Measurements from ENCODE around the gene ELOVL6. TPM values are rescaled to one million over a fixed set of nuclear protein-coding genes. Genes with fewer than 3 reads are reported as not detected.

The ELOVL6 gene
- total and polyA plus RNA-seq, 9 of the 15 experiments (the other 6 are each of a cell fraction or from before 2014, with no cell fraction given), result 18.3 to 82.6 (median 46.0) TPM

- in situ Hi-C loops (cut with MboI) (loop anchor here (5.0 kb wide), 1 partner anchor 518 kb away; no protein-coding TSS in a partner anchor), intact Hi-C loops (cut with micrococcal nuclease) (loop anchor here (1.0 to 10.0 kb wide), 2 partner anchors 510 to 1636 kb away; no protein-coding TSS in a partner anchor)
- no peak overlapping the region; the same call in 1 of the 2 replicates for H3K4me2 ChIP-seq (ENCODE audit: insufficient read depth, low read length)
- no peaks in the 10 kb centered on the region for H3K79me2 ChIP-seq (ENCODE audit: control insufficient read depth, insufficient read depth, low read length)
- 3% methylated on average over 3 of the region's 3 CpGs for whole genome bisulfite sequencing (ENCODE audit: insufficient coverage, low coverage, missing lambda C conversion rate)
- H3K27me3 ChIP-seq (ENCODE audit: control insufficient read depth in 2 of 2, insufficient read depth in 2 of 2, low read length in 2 of 2), result no peaks in the 10 kb centered on the region
- H4K20me1 ChIP-seq (replicated peaks; ENCODE audit: control insufficient read depth, insufficient read depth, low read length), result no peaks in the 10 kb centered on the region
- POLR2A ChIA-PET, result interaction anchor here (0.6 to 1.1 kb wide), 2 partner anchors 134 to 362 kb away, joined by 4 to 5 read pairs; no protein-coding TSS in a partner anchor
- H3K9me1 ChIP-seq (ENCODE audit: control insufficient read depth, insufficient read depth, low read length), result no peaks in the 10 kb centered on the region
- DNase-seq (ENCODE audit: extremely low read depth in 1 of 4, low spot score in 3 of 4), result peak; percentile 42 to 76 (median 50)
- no peak overlapping the region for H3K27ac ChIP-seq (ENCODE audit: extremely low read depth, low read depth, low read length)
- no TSS peak for BruUV-seq (replicated peaks)
- peak; percentile 86 for FAIRE-seq
- no peak overlapping the region for H3K9ac ChIP-seq (ENCODE audit: insufficient read depth in 1 of 2, low read depth in 2 of 2, low read length in 2 of 2)
- CTCF ChIA-PET (ENCODE audit: low intra/inter-chr PET ratio), result interaction anchor here (0.6 to 12.8 kb wide), 5 partner anchors 85 to 516 kb away, joined by 3 to 252 read pairs (median 4); no protein-coding TSS in a partner anchor
- H3K36me3 ChIP-seq (ENCODE audit: control insufficient read depth, insufficient read depth, low read length), result no peaks in the 10 kb centered on the region
- no peaks in the 10 kb centered on the region for H3K9me3 ChIP-seq (replicated peaks; ENCODE audit: control insufficient read depth, insufficient read depth, low read depth, low read length)
- ATAC-seq, result peak; percentile 91
- H3K4me1 ChIP-seq (replicated peaks in 1 of 2; ENCODE audit: control insufficient read depth in 2 of 2, insufficient read depth in 2 of 2, low read length in 2 of 2), result no peaks in the 10 kb centered on the region; a peak in 3 of 5 replicates
- H2AFZ ChIP-seq (ENCODE audit: low read depth, low read length), result no peak overlapping the region
- no peak overlapping the region for H3K4me3 ChIP-seq
- TF ChIP-seq REST (IDR thresholded peaks at IDR 0.05; ENCODE audit: borderline replicate concordance) (peak; percentile 59; the same call in 1 of the 2 replicates), REST (CRISPR knock-in tag; IDR thresholded peaks at IDR 0.05; ENCODE audit: low read depth) (no peak), CTCF (IDR thresholded peaks at IDR 0.05 in 2 of 3, conservative IDR thresholded peaks at IDR 0.05 in 1 of 3; ENCODE audit: insufficient read depth in 2 of 3, low read depth in 1 of 3, low read length in 3 of 3) (peak; percentile 62 to 93 (median 88); a peak in 5 of 6 replicates), RAD21 (CRISPR knock-in tag; conservative IDR thresholded peaks at IDR 0.05 in 1 of 2, IDR thresholded peaks at IDR 0.05 in 1 of 2) (peak; percentile 83 to 85), RUNX1 (IDR thresholded peaks at IDR 0.05; ENCODE audit: low read depth) (no peak), SUPT5H (IDR thresholded peaks at IDR 0.05) (no peak), STAG1 (CRISPR knock-in tag; IDR thresholded peaks at IDR 0.05; ENCODE audit: borderline replicate concordance) (peak; percentile 59; the same call in 1 of the 2 replicates), KAT2B (IDR thresholded peaks at IDR 0.05; ENCODE audit: low read depth, low read length) (no peak), NR3C1 (CRISPR knock-in tag; IDR thresholded peaks at IDR 0.05) (no peak)
These were observed 199.4 kb downstream of the ELOVL6 start for GRCh38 chr4:109998867-109999584.
